ENCODE data around the gene MAGOHB.
"Not testable (repeated sequence)": the region's sequence is repeated elsewhere in the genome, so short reads cannot be mapped to it uniquely, and the experiment has no call there.

MAGOHB gene

DNA sequence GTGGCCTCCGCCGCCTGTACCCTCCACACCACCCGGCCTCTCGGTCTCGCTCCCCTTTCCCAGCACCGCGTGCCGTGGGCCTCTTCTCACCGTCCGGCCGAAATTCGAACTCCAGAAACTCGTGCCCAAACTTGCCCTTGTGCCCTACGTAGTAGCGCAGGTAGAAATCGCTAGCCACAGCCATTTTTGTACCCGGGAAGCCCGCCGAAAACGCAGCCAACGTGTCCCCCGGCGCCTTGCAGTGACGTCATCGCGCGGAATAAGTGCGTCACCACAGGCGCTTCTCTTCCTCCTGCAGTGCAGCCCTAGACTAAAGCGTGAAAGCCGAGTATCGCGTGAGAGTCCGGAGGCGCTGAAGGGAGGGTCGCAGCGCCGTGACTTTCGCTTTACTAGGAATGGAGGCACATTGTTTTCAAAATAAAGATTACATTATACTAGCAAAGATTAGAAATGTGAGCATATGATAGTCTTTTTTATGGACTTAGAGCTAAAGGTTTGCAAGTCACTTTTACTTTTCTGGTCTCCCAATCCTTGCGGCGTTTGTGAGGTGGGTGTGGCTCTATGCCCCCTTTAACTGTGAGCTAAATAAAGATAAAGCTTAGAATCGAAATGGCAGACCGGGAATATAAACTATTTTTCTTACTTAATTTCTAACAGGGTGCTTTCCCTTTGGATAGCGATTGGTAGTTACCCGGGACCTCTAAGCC is at the start of gene MAGOHB:
Gene MAGOHB (minus strand): TSS at position 261 of the 707 bp plus-strand sequence. CDS start 77 bp downstream, at position 184.
- peak; percentile 97 to 99 for DNase-seq (ENCODE audit: low read depth in 2 of 2)

DNA sequence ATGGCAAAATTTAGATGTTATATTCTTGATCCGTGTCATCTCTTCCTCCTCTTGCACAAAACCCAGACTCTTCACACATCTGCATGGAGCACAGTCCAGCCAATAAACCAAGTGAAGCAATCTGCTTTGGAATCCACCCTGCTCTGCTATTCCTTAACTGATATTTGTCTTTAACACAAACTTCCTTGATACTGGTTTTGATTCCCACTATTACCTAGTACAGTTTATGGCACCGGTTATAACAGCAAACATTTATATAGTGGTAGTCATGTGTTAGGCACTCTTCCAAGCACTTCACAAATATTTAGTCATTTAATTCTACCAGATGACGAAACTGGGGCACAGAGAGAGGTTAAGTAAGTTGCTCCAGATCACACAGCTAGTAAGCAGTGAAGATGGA is 47.9 kb upstream of the MAGOHB start:
- no peak for DNase-seq (ENCODE audit: low read depth in 2 of 2)

DNA sequence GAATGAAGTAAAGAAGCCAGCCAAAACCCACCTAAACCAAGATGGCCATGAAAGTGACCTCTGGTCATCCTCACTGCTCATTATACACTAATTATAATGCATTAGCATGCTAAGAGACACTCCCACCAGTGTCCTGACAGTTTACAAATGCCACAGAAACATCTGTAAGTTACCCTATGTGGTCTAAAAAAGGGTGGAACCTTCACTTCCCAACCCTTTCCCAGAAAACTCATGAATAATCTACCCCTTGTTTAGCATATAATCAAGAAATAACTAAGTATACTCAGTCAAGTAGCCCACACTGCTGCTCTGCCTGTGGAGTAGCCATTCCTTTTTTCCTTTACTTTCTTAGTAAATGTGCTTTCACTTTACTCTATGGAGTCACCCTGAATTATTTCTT is 40.6 kb upstream of the MAGOHB start:
- DNase-seq (ENCODE audit: low read depth in 2 of 2) = no peak

DNA sequence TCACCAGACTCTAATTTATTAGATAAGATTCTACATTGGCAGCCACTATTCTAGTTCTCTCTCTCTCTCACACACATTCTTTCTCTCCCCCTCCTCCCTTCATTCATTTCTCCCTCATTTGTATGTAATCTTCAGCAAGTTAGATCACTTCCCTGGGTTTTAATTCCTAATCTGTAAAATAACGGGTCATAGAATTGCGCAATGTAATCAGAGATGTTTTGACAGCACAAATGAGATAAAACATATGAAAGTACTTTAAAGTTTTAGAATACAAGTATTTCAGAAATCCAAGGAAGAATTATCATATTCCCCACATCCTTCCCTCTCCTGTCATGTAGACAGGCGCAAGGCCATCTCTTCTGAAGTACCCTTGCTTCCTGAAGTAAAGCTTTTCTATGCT is 38.8 kb upstream of the MAGOHB start:
- no peak for DNase-seq (ENCODE audit: low read depth in 2 of 2)

DNA sequence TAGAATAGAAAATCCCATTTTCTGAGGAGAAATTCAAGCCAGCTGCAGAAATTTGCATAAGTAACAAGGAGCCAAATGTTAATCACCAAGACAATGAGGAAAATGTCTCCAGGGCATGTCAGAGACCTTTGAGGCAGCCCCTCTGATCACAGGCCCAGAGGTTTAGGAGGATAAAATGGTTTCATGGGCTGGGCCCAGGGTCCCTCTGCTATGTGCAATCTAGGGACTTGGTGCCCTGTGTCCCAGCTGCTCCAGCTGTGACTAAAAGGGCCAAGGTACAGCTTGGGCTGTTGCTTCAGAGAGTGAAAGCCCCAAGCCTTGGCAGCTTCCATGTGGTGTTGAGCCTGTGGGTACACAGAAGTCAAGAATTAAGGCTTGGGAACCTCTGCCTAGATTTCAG is 33.2 kb upstream of the MAGOHB start:
- not testable (repeated sequence) for DNase-seq (ENCODE audit: low read depth in 2 of 2)

DNA sequence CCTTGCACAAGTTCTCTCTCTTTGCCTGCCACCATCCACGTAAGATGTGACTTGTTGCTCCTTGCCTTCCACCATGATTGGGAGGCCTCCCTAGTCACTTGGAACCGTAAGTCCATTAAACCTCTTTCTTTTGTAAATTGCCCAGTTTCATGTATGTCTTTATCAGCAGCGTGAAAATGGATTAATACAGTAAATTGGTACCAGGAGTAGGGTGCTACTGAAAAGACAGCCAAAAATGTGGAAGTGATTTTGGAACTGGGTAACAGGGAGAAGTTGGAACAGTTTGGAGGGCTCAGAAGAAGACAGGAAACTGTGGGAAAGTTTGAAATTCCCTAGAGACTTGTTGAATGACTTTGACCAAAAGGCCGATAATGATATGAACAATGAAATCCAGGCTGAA is 32.5 kb upstream of the MAGOHB start:
- no peak for DNase-seq (ENCODE audit: low read depth in 2 of 2)

DNA sequence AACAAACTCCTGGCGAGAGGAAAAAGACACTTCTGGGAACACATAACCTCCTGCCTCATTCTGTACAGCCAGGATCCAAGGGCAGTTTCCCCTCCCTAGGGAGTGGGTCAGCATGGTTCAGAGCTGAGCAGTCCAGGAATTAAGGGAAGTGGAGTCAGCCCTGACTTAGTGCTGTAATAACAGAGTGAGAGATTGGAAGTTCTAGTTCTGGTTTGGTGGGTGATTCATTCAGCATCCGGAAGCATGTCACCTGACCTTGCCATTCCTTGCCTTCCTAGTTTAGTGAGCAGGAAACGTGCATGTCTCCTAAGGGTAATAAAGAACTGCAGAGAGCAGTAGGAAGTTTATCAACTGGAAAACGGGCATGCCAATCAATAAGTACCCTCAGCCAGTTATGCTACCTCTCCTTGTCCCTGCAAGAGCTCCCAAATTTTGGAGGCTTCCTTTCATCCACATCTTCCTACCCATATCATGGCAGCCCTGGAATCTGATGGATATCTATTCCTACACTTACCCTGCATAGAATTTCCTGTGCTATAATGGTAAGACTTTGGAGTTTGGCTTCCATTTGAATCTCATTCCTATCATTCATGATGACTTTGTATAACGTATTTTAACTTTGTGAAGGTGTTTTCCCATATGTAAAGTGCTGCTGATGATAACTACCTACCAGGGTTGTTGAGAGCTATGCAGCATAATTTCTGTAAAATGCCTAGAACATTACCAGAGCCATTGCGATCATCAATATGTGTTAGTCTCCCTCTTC is 28.5 kb upstream of the MAGOHB start:
- DNase-seq (ENCODE audit: low read depth in 2 of 2) = no peak

DNA sequence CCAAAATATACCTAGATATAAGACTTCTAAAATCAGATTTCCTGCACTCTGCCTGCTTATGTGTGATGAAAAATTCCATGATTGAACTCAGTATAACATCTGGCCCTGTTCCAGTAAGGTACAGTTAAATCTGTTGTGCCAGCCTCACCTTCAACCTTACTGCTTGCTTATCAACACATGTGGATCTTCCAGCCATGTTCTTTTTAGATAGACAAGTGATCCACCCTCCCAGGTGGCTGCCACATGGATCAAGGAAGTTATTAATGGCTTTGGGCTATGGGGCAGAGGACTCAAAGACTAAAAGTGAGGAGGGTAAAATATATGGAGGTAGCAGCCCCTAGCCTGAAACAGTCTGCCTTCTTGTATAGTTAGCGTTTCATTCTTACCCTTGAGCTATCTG is 25.3 kb upstream of the MAGOHB start:
- DNase-seq (ENCODE audit: low read depth in 2 of 2) = no peak

DNA sequence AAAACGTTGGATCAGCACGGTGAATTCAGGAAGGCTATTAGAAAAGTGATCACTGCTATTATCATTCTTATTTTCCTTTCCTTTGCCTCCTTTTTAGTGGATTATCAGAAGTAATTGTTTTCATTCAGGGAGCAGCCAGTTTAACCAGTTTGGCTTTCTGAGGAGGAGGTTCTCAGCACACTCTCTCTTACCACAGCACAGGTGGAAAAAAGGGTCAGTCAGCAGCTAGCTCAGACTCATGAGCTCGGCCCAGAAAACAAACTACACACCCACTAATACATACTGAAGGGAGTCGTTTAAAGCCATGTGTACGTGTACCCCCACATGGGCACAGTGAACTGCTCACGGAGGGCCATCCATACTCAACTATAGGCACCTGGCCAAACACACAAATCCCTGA is 23.2 kb upstream of the MAGOHB start:
- no peak for DNase-seq (ENCODE audit: low read depth in 2 of 2)

DNA sequence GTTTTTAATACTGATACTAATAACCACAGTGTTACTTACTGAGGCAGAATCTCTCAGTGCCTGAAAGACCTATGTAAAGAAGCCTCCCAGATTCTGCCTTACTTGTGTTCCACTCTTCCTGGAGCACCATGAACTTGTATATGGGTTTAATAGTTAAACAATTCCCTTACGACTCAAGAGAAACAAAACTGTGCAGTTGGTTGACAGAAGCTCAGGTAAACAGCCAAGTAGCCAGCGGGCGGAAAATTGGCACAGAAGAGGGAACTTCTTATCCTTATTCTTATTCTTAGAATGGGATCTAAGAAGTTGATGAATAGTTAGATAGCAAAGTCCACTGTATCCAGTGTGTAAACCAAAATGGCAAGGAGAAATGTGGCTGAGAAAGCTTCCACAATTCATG is 22.7 kb upstream of the MAGOHB start:
- no peak for DNase-seq (ENCODE audit: low read depth in 2 of 2)

DNA sequence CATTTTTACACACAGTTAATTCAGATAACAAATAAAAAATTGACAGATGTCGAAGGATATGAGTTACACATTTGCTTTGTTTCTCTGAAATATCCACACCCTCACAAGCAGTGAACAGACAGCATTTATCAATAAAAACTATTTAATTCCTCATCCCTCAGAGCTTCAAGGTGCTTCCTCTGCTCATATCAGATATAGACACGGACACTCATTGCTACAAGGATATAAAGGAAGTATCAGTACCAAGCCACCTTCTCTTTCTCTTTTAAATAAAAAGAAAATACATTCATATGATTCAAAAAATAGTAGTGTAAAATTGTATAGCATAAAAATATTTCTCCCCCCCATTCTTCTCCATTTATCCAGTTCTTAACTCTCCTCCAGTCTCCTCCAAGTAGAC is 21.9 kb upstream of the MAGOHB start:
- no peak for DNase-seq (ENCODE audit: low read depth in 2 of 2)

DNA sequence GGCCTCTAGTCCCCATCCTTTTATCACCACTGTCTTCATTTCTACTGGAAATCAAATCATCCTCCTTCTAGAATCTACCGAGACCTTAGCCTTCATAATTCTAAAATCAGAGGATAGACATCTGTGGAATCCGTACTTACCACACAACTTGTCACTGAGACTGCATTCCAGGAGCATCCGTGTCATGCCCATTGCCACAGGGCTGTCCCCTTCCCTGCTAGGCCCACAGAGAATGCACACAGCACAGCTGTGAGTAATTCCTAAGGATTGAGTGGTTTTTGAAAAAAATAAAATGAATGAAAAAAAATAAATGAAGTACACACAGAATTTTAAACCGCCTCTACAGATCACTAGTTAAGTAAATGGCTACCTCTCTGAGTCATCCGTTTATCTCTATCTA is 21.0 kb upstream of the MAGOHB start:
- DNase-seq (ENCODE audit: low read depth in 2 of 2) = no peak

DNA sequence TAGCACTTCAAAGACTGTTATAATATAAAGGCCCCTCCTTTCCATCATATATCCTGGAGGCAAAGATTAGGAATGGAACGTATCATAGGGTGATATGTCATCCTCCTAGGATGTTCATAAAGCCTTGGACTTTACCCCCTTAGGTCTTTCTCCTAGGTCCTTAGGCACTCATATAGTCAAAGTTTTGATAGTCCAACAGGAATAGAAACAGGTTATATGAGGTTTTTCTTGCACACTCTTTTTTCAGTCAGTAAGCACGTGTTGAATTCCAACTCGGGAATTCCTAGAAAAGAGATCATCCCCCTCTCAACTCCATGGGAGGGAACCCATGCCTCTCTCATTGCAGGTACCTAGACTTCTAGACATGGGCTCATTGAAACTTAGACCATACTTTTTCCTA is 20.1 kb upstream of the MAGOHB start:
- DNase-seq (ENCODE audit: low read depth in 2 of 2) = no peak

DNA sequence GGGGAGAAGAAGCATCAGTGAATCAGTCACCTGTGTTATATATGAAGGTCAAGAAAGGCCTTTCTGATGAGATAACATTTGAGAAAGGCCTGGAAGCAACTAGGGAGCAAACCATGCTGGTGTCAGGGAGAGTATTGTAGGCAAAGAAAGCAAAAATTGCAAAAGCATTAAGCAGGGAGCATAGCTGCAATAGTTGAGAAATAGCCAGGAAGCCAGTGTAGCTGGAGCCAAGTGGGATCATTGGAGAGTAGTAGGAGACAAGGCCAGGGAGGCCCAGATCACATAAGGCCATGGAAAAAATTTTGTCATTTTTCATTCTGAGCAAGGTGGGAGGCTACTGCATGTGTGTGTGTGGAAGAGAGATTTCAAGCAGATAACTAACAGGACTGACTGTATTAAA is 18.8 kb upstream of the MAGOHB start:
- DNase-seq (ENCODE audit: low read depth in 2 of 2) = no peak

DNA sequence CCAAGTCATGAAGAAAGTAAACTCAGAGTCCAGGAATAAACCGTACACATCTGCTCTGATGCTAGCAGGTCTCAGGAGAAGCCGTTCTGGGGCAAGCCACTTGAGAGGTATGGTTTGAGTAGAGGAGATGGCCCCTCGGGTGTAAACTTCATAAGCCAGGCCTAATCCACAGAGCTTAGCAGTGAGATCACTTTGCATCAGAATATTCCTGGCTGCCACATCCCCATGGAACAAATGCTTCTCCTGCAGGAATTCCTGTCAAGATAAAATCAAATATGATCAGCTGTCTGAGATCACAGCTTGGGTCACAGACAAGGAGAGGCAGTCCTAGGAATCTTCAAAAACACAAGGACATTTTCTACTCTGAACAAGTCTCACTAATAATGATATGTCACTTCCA is 11.2 kb upstream of the MAGOHB start:
- no peak for DNase-seq (ENCODE audit: low read depth in 2 of 2)

DNA sequence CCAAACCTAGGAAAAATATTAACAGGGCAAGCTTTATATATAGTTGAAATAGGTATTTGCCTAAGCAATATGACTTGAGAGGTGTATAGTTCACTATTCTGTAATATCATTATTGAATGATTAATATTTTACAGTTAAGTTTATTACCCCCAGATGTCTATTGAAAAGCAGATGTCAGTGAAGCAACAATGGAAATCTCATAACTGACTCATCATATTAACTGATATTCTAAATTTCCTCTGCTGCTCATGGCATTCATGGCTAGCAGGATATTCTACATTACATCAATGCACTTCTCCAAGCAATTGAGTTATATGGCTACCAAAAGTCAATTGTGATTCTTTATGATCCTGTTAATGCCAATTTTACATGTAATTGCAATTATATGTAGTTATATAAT is 9.7 kb upstream of the MAGOHB start:
- DNase-seq (ENCODE audit: low read depth in 2 of 2) = no peak

DNA sequence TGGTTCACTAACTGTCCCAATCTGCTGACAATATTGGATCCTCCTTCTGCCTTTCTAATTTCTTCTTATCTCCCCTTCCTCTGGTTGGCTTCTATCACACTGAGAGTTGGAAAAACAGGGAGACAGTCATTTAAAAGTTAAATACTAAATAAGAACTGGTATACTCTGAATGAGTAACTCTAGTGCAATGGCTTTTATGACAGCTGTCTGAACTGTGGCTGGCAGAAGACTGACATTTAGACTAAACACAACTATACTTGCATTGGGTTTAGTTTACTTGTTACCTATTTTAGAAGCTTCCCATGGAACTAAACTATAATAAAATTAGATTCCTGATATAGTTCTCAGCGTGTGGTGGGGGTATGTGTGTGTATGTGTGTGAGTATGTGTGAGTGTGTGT is 7.9 kb upstream of the MAGOHB start:
- DNase-seq (ENCODE audit: low read depth in 2 of 2) = no peak

DNA sequence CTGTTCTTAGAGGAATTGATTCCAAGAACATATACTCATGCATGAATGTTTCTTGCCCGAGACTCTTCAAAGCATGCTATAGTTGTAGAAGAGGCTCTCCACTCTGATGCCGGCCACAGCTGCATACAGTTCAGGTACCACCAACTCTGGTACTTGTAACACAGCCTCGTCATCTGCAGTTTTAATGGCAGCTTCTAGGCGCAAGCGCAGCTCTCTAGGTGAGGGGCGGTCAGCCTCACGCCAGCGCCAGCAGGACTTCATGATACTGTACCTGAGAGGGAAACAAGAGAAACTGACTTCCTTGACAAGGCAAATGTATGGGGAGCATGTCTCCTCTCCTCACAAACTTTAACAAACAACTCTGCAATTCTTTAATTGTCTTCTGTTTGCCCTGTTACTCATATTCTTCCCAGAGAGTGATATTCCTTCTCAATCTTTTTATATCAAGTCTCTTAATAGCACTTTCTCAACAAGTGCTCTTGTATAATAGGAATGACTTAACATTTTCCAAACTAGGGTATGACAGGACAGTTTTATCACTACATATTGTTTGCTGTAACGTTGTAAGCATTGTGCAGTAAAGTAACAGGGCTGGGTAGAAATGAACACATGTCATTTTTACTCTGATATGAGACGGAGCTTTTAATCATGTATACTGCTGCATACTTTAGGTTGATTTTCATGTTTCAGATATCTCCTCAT is 6.8 kb upstream of the MAGOHB start:
- no peak for DNase-seq (ENCODE audit: low read depth in 2 of 2)

DNA sequence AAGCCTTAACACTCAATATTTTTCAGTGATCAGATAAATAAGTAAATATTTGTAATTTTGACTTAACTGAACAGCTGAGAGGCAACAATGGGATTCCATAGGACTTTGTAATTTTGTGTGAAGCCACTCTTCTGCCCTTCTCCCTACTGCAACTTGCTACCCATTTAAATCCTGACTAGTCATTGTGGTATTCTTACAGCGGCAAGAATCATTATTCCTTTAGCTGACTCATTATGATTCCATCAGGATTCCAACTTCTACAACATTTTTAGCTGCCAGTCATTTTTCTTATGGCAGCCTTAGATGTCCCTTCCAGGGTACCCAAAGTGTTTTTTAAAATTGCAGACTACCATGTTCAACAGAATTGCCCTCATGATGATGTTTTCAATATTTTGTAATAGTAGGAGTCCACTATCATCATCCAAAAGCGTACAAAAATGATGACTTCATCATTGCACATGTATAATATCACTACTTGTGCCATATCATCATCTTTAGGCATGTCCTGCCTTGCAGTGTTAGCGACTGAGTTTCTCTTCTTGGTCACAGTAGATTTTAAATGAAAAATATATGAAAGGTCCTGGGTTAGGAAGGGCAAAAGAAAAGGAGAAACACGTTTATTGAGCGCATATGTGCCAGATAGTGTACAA is 5.1 kb upstream of the MAGOHB start:
- no peak for DNase-seq (ENCODE audit: low read depth in 2 of 2)

DNA sequence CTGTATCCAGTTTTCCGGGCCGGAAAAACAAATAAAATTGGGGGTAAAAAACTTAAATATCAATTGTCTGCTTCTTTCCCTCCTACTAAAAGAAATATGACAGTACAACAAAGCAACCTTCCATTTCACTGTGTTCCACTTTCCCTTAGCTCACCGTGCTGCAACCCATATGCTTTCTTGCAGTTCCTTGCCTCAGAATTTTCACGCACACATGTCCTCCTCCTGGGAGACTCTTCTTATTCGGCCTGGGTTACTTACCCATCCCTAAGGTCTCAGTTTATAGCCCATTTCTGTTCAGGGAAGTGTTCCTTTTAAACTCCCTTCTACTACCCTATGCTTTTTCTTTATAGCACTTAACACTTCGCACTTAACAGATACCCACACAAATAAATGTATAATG is 4.5 kb upstream of the MAGOHB start:
- DNase-seq (ENCODE audit: low read depth in 2 of 2) = no peak

DNA sequence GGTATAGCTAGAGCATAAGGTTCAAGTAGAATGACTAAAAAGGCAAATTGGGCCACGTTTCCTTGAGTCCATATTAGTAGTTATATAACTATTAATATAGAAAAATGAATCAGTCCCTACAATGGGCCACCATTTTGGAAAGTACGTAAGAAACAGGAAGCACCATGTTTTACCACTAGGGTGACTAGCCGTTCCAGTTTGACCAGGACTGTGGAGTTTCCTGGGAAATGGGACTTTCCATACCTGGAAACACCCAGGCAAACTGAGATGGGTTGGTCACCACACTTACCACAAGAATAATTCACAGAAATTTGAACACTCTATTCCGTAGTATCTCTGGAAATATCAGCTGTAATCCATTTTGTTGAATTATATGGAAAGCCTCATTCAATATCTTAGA is 2.1 kb upstream of the MAGOHB start:
- DNase-seq (ENCODE audit: low read depth in 2 of 2) = no peak

DNA sequence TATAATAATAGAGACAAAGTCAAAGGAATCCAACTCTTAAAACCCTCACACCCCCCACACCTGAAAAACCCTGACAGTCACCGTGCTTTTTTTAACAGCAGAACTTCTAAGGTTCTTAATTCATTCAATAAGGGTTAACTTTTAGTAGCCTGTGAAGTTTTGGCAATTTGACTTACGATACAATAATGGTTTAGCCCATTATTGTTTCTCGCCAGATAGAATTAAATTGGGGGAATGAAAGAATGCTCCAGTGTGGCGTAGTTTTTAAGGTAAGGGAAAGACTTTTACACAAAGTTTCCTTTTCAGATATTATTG is 604 bp upstream of the MAGOHB start:
- DNase-seq (ENCODE audit: low read depth in 2 of 2) = no peak

DNA sequence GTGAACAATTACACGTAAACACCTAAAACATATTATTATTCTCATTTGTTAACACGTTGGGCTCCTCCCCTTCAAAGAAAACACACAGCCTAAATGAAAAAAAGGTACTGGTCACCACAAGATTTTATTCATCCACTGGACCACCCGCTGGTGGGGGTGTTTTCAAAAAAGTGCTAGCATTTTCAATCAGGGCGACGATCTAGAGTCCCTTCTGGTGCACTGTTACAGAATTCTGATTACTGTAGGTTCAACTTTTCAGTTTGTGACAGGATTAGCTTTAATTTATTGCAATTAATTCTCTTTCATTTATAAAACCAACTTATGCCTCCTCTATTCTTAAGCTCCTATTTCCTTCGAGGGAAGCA is 443 bp downstream of the MAGOHB start:
- no peak for DNase-seq (ENCODE audit: low read depth in 2 of 2)
